ENCODE data around the gene DPYSL5. TPM values are rescaled to one million over a fixed set of nuclear protein-coding genes. Genes with fewer than 3 reads are reported as not detected.

DPYSL5 gene
- total and polyA plus RNA-seq, 2 of the 13 experiments (the other 11 are each of a cell fraction or from before 2014, with no cell fraction given) = 0.15 TPM; not detected in 1

DNA sequence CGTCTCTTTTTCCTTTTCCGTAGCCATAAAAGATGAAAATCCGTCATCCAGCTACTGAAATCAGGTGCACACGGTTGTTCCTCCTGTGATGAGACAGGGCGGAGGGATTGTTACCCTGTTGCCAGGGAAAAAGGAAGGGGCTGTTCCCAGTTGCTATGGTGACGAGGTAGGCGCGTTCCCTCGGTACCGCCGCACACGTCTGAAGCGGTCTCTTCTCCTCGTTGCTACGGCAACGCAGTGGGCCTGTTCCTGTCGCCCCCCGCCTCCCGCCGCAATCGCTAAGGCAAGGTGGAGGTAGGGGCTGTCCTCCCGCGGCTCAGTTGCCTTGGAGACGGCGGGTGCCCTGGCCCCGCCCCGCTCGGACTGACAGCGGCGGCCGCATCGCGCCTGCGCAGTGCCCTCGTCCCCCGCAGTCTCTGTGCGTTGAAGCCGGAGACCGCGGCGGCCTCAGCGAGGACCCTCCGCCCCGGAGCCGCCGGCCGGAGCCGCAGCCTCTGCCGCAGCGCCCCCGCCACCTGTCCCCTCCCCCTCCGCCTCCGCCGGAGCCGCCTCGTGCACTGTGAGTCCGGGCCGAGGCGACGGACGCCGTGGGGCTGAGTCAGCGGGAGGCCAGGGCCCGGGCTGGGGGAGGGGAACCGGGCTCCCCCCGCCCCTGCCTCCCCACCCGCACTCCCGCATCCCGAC lies 122.5 kb downstream of the DPYSL5 start, which contains the start of gene MAPRE3 (continued):
- TF ChIP-seq HES4 (CRISPR knock-in tag; IDR thresholded peaks at IDR 0.05; ENCODE audit: borderline replicate concordance) (peak; percentile 66; the same call in 1 of the 2 replicates), RCOR2 (CRISPR knock-in tag; IDR thresholded peaks at IDR 0.05) (no peak), RORA (CRISPR knock-in tag; IDR thresholded peaks at IDR 0.05) (no peak), FOXP4 (CRISPR knock-in tag; IDR thresholded peaks at IDR 0.05) (no peak), ZNF616 (CRISPR knock-in tag; IDR thresholded peaks at IDR 0.05; ENCODE audit: low read depth) (no peak), ATF4 (CRISPR knock-in tag; IDR thresholded peaks at IDR 0.05) (no peak; a peak in 1 of 4 replicates), CREM (IDR thresholded peaks at IDR 0.05) (no peak), CREM (CRISPR knock-in tag; IDR thresholded peaks at IDR 0.05) (no peak), ZNF441 (CRISPR knock-in tag; IDR thresholded peaks at IDR 0.05; ENCODE audit: borderline replicate concordance) (no peak), ZNF564 (CRISPR knock-in tag; IDR thresholded peaks at IDR 0.05) (no peak), ZNF44 (CRISPR knock-in tag; IDR thresholded peaks at IDR 0.05) (no peak), FOXM1 (CRISPR knock-in tag; IDR thresholded peaks at IDR 0.05) (no peak), ZNF256 (CRISPR knock-in tag; conservative IDR thresholded peaks at IDR 0.05) (no peak), ZNF430 (CRISPR knock-in tag; IDR thresholded peaks at IDR 0.05) (no peak), ARNT (IDR thresholded peaks at IDR 0.05) (no peak), ZNF570 (CRISPR knock-in tag; IDR thresholded peaks at IDR 0.05; ENCODE audit: borderline replicate concordance) (no peak), SP140L (CRISPR knock-in tag; IDR thresholded peaks at IDR 0.05; ENCODE audit: borderline replicate concordance) (no peak), FOXA3 (CRISPR knock-in tag; IDR thresholded peaks at IDR 0.05) (no peak), ZNF672 (CRISPR knock-in tag; IDR thresholded peaks at IDR 0.05) (no peak), ZNF17 (CRISPR knock-in tag; IDR thresholded peaks at IDR 0.05) (no peak), ZSCAN22 (CRISPR knock-in tag; IDR thresholded peaks at IDR 0.05) (no peak), NFATC3 (CRISPR knock-in tag; IDR thresholded peaks at IDR 0.05) (no peak), YEATS2 (CRISPR knock-in tag; IDR thresholded peaks at IDR 0.05; ENCODE audit: borderline replicate concordance) (no peak)
- TF ChIP-seq, protein P1, sequence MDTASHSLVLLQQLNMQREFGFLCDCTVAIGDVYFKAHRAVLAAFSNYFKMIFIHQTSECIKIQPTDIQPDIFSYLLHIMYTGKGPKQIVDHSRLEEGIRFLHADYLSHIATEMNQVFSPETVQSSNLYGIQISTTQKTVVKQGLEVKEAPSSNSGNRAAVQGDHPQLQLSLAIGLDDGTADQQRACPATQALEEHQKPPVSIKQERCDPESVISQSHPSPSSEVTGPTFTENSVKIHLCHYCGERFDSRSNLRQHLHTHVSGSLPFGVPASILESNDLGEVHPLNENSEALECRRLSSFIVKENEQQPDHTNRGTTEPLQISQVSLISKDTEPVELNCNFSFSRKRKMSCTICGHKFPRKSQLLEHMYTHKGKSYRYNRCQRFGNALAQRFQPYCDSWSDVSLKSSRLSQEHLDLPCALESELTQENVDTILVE (CRISPR knock-in tag; IDR thresholded peaks at IDR 0.05) = no peak
- TF ChIP-seq, protein P2, sequence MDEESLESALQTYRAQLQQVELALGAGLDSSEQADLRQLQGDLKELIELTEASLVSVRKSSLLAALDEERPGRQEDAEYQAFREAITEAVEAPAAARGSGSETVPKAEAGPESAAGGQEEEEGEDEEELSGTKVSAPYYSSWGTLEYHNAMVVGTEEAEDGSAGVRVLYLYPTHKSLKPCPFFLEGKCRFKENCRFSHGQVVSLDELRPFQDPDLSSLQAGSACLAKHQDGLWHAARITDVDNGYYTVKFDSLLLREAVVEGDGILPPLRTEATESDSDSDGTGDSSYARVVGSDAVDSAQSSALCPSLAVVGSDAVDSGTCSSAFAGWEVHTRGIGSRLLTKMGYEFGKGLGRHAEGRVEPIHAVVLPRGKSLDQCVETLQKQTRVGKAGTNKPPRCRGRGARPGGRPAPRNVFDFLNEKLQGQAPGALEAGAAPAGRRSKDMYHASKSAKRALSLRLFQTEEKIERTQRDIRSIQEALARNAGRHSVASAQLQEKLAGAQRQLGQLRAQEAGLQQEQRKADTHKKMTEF (CRISPR knock-in tag; IDR thresholded peaks at IDR 0.05) = no peak; the same call in 1 of the 2 replicates
- TF ChIP-seq, protein P3, sequence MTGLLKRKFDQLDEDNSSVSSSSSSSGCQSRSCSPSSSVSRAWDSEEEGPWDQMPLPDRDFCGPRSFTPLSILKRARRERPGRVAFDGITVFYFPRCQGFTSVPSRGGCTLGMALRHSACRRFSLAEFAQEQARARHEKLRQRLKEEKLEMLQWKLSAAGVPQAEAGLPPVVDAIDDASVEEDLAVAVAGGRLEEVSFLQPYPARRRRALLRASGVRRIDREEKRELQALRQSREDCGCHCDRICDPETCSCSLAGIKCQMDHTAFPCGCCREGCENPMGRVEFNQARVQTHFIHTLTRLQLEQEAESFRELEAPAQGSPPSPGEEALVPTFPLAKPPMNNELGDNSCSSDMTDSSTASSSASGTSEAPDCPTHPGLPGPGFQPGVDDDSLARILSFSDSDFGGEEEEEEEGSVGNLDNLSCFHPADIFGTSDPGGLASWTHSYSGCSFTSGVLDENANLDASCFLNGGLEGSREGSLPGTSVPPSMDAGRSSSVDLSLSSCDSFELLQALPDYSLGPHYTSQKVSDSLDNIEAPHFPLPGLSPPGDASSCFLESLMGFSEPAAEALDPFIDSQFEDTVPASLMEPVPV (CRISPR knock-in tag; IDR thresholded peaks at IDR 0.05) = 0 out of 2 replicates have a peak, but pooled peaks have one; percentile 62

Measured in HepG2 (cell line).